ENCODE data around the gene IL4I1.

- TF ChIP-seq POLR2AphosphoS5 (IDR thresholded peaks at IDR 0.05) (no peak), CTCF (IDR thresholded peaks at IDR 0.05) (no peak)
Observed at GRCh38 chr19:49913720-49914119, 17.0 kb upstream of the IL4I1 start.

Data from prostate gland (tissue), 2 donors.